ENCODE results near the gene PSMD6. TPM values are rescaled to one million over a fixed set of nuclear protein-coding genes. Genes with fewer than 3 reads are reported as not detected.

Gene PSMD6
- total and polyA plus RNA-seq, 9 of the 15 experiments (the other 6 are each of a cell fraction or from before 2014, with no cell fraction given): 78.2 to 133 (median 113) TPM

DNA sequence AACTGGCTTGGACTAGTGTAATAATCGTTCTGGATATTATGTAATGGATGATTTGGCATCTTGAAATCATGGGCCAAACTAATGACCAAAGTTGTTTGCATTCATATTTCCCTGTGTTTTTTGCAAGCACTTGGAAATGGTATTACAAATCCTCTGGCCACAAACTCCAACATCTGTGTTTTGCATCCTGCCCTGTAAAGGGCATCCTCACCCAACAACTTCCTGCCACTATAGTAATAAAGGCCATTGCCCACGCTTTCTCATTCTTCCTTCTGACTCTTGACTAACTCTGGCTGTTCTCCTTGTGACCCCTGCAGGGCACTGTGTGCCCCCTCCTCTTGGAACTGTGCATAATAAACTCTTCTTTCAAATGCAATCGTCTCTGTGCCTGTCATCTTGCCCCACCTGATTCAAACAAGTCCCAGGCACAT, 25.4 kb upstream of the PSMD6 start:
- Histone ChIP-seq H3K79me2 (ENCODE audit: control insufficient read depth, insufficient read depth, low read length) (no peaks in the 10 kb centered on the region), H3K9me1 (ENCODE audit: control insufficient read depth, insufficient read depth, low read length) (no peaks in the 10 kb centered on the region), H3K9me3 (replicated peaks; ENCODE audit: control insufficient read depth, insufficient read depth, low read depth, low read length) (no peaks in the 10 kb centered on the region), H3K27me3 (ENCODE audit: control insufficient read depth in 2 of 2, insufficient read depth in 2 of 2, low read length in 2 of 2) (no peaks in the 10 kb centered on the region; a peak in 1 of 5 replicates), H4K20me1 (replicated peaks; ENCODE audit: control insufficient read depth, insufficient read depth, low read length) (no peaks in the 10 kb centered on the region), H3K4me3 (no peak overlapping the region), H3K4me2 (ENCODE audit: insufficient read depth, low read length) (no peak overlapping the region), H3K36me3 (ENCODE audit: control insufficient read depth, insufficient read depth, low read length) (no peaks in the 10 kb centered on the region), H2AFZ (ENCODE audit: low read depth, low read length) (no peak overlapping the region), H3K27ac (ENCODE audit: extremely low read depth, low read depth, low read length) (no peak overlapping the region), H3K4me1 (replicated peaks in 1 of 2; ENCODE audit: control insufficient read depth in 2 of 2, insufficient read depth in 2 of 2, low read length in 2 of 2) (no peaks in the 10 kb centered on the region; a peak in 1 of 5 replicates), H3K9ac (ENCODE audit: insufficient read depth in 1 of 2, low read depth in 2 of 2, low read length in 2 of 2) (no peak overlapping the region)
- no TSS peak for BruUV-seq (replicated peaks)
- DNase-seq (ENCODE audit: extremely low read depth in 1 of 4, low spot score in 3 of 4) (no peak), ATAC-seq (no peak), FAIRE-seq (no peak)
- WGBS (ENCODE audit: insufficient coverage, low coverage, missing lambda C conversion rate): 0% methylated on average over 3 of the region's 3 CpGs
- POLR2A ChIA-PET: interaction anchor here (0.8 kb wide), 1 partner anchor 10 kb away, joined by 3 read pairs; no protein-coding TSS in a partner anchor
- in situ Hi-C loops (cut with MboI): no loop called here
- intact Hi-C loops (cut with micrococcal nuclease): no loop called here
- CTCF ChIA-PET (ENCODE audit: low intra/inter-chr PET ratio): no interaction called here
- TF ChIP-seq MEIS2 (IDR thresholded peaks at IDR 0.05; ENCODE audit: partially characterized antibody) (no peak), SAP30 (IDR thresholded peaks at IDR 0.05; ENCODE audit: borderline replicate concordance, insufficient read depth, low read depth, low read length, poor library complexity, severe bottlenecking) (no peak), CTBP1 (IDR thresholded peaks at IDR 0.05; ENCODE audit: borderline replicate concordance) (no peak), HCFC1 (IDR thresholded peaks at IDR 0.05; ENCODE audit: low read depth, low read length) (no peak), PHB2 (IDR thresholded peaks at IDR 0.05; ENCODE audit: low read depth) (no peak), TBL1XR1 (IDR thresholded peaks at IDR 0.05; ENCODE audit: low read length in 2 of 2) (no peak)
- TF ChIP-seq, protein P1, sequence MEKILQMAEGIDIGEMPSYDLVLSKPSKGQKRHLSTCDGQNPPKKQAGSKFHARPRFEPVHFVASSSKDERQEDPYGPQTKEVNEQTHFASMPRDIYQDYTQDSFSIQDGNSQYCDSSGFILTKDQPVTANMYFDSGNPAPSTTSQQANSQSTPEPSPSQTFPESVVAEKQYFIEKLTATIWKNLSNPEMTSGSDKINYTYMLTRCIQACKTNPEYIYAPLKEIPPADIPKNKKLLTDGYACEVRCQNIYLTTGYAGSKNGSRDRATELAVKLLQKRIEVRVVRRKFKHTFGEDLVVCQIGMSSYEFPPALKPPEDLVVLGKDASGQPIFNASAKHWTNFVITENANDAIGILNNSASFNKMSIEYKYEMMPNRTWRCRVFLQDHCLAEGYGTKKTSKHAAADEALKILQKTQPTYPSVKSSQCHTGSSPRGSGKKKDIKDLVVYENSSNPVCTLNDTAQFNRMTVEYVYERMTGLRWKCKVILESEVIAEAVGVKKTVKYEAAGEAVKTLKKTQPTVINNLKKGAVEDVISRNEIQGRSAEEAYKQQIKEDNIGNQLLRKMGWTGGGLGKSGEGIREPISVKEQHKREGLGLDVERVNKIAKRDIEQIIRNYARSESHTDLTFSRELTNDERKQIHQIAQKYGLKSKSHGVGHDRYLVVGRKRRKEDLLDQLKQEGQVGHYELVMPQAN (IDR thresholded peaks at IDR 0.05; ENCODE audit: borderline replicate concordance): no peak
- TF ChIP-seq, protein P2, sequence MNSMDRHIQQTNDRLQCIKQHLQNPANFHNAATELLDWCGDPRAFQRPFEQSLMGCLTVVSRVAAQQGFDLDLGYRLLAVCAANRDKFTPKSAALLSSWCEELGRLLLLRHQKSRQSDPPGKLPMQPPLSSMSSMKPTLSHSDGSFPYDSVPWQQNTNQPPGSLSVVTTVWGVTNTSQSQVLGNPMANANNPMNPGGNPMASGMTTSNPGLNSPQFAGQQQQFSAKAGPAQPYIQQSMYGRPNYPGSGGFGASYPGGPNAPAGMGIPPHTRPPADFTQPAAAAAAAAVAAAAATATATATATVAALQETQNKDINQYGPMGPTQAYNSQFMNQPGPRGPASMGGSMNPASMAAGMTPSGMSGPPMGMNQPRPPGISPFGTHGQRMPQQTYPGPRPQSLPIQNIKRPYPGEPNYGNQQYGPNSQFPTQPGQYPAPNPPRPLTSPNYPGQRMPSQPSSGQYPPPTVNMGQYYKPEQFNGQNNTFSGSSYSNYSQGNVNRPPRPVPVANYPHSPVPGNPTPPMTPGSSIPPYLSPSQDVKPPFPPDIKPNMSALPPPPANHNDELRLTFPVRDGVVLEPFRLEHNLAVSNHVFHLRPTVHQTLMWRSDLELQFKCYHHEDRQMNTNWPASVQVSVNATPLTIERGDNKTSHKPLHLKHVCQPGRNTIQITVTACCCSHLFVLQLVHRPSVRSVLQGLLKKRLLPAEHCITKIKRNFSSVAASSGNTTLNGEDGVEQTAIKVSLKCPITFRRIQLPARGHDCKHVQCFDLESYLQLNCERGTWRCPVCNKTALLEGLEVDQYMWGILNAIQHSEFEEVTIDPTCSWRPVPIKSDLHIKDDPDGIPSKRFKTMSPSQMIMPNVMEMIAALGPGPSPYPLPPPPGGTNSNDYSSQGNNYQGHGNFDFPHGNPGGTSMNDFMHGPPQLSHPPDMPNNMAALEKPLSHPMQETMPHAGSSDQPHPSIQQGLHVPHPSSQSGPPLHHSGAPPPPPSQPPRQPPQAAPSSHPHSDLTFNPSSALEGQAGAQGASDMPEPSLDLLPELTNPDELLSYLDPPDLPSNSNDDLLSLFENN (IDR thresholded peaks at IDR 0.05; ENCODE audit: low read depth in 2 of 2, low read length in 2 of 2): no peak
- TF ChIP-seq, protein P3, sequence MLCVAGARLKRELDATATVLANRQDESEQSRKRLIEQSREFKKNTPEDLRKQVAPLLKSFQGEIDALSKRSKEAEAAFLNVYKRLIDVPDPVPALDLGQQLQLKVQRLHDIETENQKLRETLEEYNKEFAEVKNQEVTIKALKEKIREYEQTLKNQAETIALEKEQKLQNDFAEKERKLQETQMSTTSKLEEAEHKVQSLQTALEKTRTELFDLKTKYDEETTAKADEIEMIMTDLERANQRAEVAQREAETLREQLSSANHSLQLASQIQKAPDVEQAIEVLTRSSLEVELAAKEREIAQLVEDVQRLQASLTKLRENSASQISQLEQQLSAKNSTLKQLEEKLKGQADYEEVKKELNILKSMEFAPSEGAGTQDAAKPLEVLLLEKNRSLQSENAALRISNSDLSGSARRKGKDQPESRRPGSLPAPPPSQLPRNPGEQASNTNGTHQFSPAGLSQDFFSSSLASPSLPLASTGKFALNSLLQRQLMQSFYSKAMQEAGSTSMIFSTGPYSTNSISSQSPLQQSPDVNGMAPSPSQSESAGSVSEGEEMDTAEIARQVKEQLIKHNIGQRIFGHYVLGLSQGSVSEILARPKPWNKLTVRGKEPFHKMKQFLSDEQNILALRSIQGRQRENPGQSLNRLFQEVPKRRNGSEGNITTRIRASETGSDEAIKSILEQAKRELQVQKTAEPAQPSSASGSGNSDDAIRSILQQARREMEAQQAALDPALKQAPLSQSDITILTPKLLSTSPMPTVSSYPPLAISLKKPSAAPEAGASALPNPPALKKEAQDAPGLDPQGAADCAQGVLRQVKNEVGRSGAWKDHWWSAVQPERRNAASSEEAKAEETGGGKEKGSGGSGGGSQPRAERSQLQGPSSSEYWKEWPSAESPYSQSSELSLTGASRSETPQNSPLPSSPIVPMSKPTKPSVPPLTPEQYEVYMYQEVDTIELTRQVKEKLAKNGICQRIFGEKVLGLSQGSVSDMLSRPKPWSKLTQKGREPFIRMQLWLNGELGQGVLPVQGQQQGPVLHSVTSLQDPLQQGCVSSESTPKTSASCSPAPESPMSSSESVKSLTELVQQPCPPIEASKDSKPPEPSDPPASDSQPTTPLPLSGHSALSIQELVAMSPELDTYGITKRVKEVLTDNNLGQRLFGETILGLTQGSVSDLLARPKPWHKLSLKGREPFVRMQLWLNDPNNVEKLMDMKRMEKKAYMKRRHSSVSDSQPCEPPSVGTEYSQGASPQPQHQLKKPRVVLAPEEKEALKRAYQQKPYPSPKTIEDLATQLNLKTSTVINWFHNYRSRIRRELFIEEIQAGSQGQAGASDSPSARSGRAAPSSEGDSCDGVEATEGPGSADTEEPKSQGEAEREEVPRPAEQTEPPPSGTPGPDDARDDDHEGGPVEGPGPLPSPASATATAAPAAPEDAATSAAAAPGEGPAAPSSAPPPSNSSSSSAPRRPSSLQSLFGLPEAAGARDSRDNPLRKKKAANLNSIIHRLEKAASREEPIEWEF (CRISPR knock-in tag; IDR thresholded peaks at IDR 0.05): no peak
- TF ChIP-seq, protein P4, sequence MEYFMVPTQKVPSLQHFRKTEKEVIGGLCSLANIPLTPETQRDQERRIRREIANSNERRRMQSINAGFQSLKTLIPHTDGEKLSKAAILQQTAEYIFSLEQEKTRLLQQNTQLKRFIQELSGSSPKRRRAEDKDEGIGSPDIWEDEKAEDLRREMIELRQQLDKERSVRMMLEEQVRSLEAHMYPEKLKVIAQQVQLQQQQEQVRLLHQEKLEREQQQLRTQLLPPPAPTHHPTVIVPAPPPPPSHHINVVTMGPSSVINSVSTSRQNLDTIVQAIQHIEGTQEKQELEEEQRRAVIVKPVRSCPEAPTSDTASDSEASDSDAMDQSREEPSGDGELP (CRISPR knock-in tag; IDR thresholded peaks at IDR 0.05; ENCODE audit: borderline replicate concordance): no peak

Data from K562 (cell line).